Peyer's patch (tissue), 4 donors: ENCODE measurements around the gene NYAP1. TPM values are rescaled to one million over a fixed set of nuclear protein-coding genes. Genes with fewer than 3 reads are reported as not detected.

Experiments used
- DNase-seq, 3 donors: peaks; one replicate each; pipeline ENCODE4 v3.0.0-alpha.2; 2017 to 2019
- H3K27ac ChIP-seq, 4 donors: fragments of 200-600 bp; sonication (generic); one replicate each; pipeline ENCODE4 v1.5.1; 2016 to 2019
- H3K27me3 ChIP-seq, 2 donors: fragments of 200-600 bp; sonication (generic); one replicate each; pipeline ENCODE4 v1.5.1; 2019
- H3K36me3 ChIP-seq, 3 donors: fragments of 200-600 bp; sonication (generic); one replicate each; pipeline ENCODE4 v1.5.1; 2016 to 2019
- H3K4me1 ChIP-seq, 4 donors: fragments of 200-600 bp; sonication (generic); one replicate each; pipeline ENCODE4 v1.5.1; 2016 to 2019
- H3K4me3 ChIP-seq, 4 donors: fragments of 200-600 bp; sonication (generic); 1 replicate in 3 of 4; 2 replicates in 1 of 4; pipeline ENCODE4 v1.5.1; 2016 to 2019; ENCODE audit warnings: mild to moderate bottlenecking in 1 of 4
- H3K9me3 ChIP-seq, 4 donors: fragments of 200-600 bp; sonication (generic); one replicate each; pipeline ENCODE4 v1.5.1; 2016 to 2019; ENCODE audit warnings: mild to moderate bottlenecking in 1 of 4
- CTCF ChIP-seq, 6 experiments: fragments of 450-650 bp in 4 of 6; fragments of 200-600 bp in 2 of 6; sonication (generic) in 1 of 6; IDR thresholded peaks; one replicate each; pipeline ENCODE4 v1.5.1; 2017 to 2019; ENCODE audit warnings: antibody characterized with exemption in 6 of 6, mild to moderate bottlenecking in 3 of 6, moderate library complexity in 1 of 6
- POLR2A ChIP-seq, 2 donors: fragments of 450-650 bp; IDR thresholded peaks; one replicate each; pipeline ENCODE4 v1.5.1; 2017; ENCODE audit warnings: antibody characterized with exemption in 2 of 2, mild to moderate bottlenecking in 2 of 2, moderate library complexity in 2 of 2
- total RNA-seq, 4 donors: library from RNA; depleted of rRNA; stranded (reverse); fragments of >200 nt; gene quantifications; one replicate each; pipeline ENCODE4 v1.1.0, GENCODE V29; 2016

The NYAP1 gene
- total RNA-seq, 4 donors from 2014 or later: 0.38 to 2.5 (median 0.40) TPM; not detected in 1

GRCh38 chr7:100489121-100489520 lies 5.4 kb downstream of the NYAP1 start:
- H3K36me3 ChIP-seq: no peaks in the 10 kb centered on the region
- no peak for DNase-seq
- no peak overlapping the region for H3K27ac ChIP-seq
- no peaks in the 10 kb centered on the region for H3K9me3 ChIP-seq
- H3K4me3 ChIP-seq: no peak overlapping the region
- peaks cover 0 to 12% (median 6%) of the 10 kb centered on the region in 4 donors for H3K4me1 ChIP-seq
- TF ChIP-seq CTCF (IDR thresholded peaks at IDR 0.05) (no peak), POLR2A (IDR thresholded peaks at IDR 0.05) (no peak)
- H3K27me3 ChIP-seq: no peaks in the 10 kb centered on the region

- no peak overlapping the region for H3K4me3 ChIP-seq
- DNase-seq: peak in 1 of 3 donors; percentile 49
- H3K27me3 ChIP-seq: no peaks in the 10 kb centered on the region
- peaks cover 0 to 9% (median 6%) of the 10 kb centered on the region in 4 donors for H3K4me1 ChIP-seq
- H3K9me3 ChIP-seq: no peaks in the 10 kb centered on the region
- no peaks in the 10 kb centered on the region for H3K36me3 ChIP-seq
- H3K27ac ChIP-seq: no peak overlapping the region
- TF ChIP-seq CTCF (IDR thresholded peaks at IDR 0.05) (no peak), POLR2A (IDR thresholded peaks at IDR 0.05) (no peak)
Observed at GRCh38 chr7:100489824-100490223, 6.1 kb downstream of the NYAP1 start.

GRCh38 chr7:100490483-100491191 lies 6.9 kb downstream of the NYAP1 start:
- no peak for DNase-seq
- Histone ChIP-seq H3K36me3 (no peaks in the 10 kb centered on the region), H3K27ac (no peak overlapping the region), H3K27me3 (no peaks in the 10 kb centered on the region), H3K4me1 (peaks cover 0 to 9% (median 6%) of the 10 kb centered on the region in 4 donors), H3K9me3 (no peaks in the 10 kb centered on the region), H3K4me3 (no peak overlapping the region)
- TF ChIP-seq POLR2A (IDR thresholded peaks at IDR 0.05) (no peak), CTCF (IDR thresholded peaks at IDR 0.05) (no peak)

- Histone ChIP-seq H3K27me3 (no peaks in the 10 kb centered on the region), H3K27ac (no peak overlapping the region), H3K9me3 (no peaks in the 10 kb centered on the region), H3K4me3 (no peak overlapping the region), H3K36me3 (no peaks in the 10 kb centered on the region), H3K4me1 (peaks cover 0 to 9% (median 6%) of the 10 kb centered on the region in 4 donors)
- DNase-seq: no peak
- TF ChIP-seq CTCF (IDR thresholded peaks at IDR 0.05) (no peak), POLR2A (IDR thresholded peaks at IDR 0.05) (no peak)
Observed at GRCh38 chr7:100491192-100491578, 7.5 kb downstream of the NYAP1 start.

- DNase-seq: no peak
- peaks cover 0 to 9% (median 6%) of the 10 kb centered on the region in 4 donors for H3K4me1 ChIP-seq
- TF ChIP-seq CTCF (IDR thresholded peaks at IDR 0.05) (no peak), POLR2A (IDR thresholded peaks at IDR 0.05) (no peak)
- no peaks in the 10 kb centered on the region for H3K36me3 ChIP-seq
- no peaks in the 10 kb centered on the region for H3K27me3 ChIP-seq
- peak overlapping the region in 1 of 4 donors; percentile 26 for H3K27ac ChIP-seq
- peak overlapping the region in 3 of 4 donors; percentile 41 to 43 (median 41) for H3K4me3 ChIP-seq
- no peaks in the 10 kb centered on the region for H3K9me3 ChIP-seq
Observed at GRCh38 chr7:100492738-100493475, 9.2 kb downstream of the NYAP1 start.
